GM12875 (cell line): ENCODE measurements around the gene MACF1.

Experiments used
- H3K4me3 ChIP-seq: one replicate; pipeline ENCODE4 v1.5.1; 2011; ENCODE audit warnings: low read depth, low read length, control low read depth
- CTCF ChIP-seq: IDR thresholded peaks from 2 replicates; pipeline ENCODE4 v1.5.1; 2011; ENCODE audit warnings: low read depth, mild to moderate bottlenecking, control low read depth, inconsistent platforms, low read length, moderate library complexity, borderline replicate concordance; ENCODE audit not compliant: insufficient read depth

The MACF1 gene

GRCh38 chr1:39426346-39426745 is 221.9 kb downstream of the MACF1 start:
- TF ChIP-seq CTCF = no peak
- H3K4me3 ChIP-seq = no peak overlapping the region

- TF ChIP-seq CTCF = no peak
- no peak overlapping the region for H3K4me3 ChIP-seq
Measured at GRCh38 chr1:39427374-39427773, 222.9 kb downstream of the MACF1 start.

GRCh38 chr1:39427912-39428311 is 223.4 kb downstream of the MACF1 start:
- H3K4me3 ChIP-seq = no peak overlapping the region
- no peak for TF ChIP-seq CTCF

- H3K4me3 ChIP-seq = no peak overlapping the region
- no peak for TF ChIP-seq CTCF
Measured at GRCh38 chr1:39431927-39432326, 227.4 kb downstream of the MACF1 start.

- H3K4me3 ChIP-seq = no peak overlapping the region
- TF ChIP-seq CTCF = no peak
Measured at GRCh38 chr1:39434797-39435395, 230.4 kb downstream of the MACF1 start.

- H3K4me3 ChIP-seq = no peak overlapping the region
- TF ChIP-seq CTCF = no peak
Measured at GRCh38 chr1:39435597-39435996, 231.1 kb downstream of the MACF1 start.

- no peak for TF ChIP-seq CTCF
- H3K4me3 ChIP-seq = no peak overlapping the region
Measured at GRCh38 chr1:39436842-39437241, 232.3 kb downstream of the MACF1 start.
